ENCODE results near the gene FAM131C.

The FAM131C gene

DNA sequence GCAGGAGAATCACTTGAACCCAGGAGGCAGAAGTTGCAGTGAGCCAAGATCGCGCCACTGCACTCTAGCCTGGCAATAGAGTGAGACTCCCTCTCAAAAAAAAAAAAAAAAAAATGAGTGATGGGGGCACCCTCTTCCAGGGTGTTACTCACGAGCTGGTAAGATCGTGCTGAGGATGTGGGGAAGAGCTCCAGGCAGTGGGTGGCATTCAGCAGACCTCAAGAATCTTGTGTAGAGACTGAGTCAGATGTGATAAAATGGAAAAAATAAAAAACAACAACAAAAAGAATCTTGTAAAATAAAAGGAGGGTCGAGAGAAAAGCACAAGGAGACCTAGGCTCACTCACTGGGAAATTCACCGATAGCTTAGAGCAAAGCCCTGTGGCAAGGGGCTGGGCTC is 43.9 kb upstream of the FAM131C start:
- TF ChIP-seq POU2F2 (IDR thresholded peaks at IDR 0.05; ENCODE audit: low read depth, low read length) (no peak), PAX5 (IDR thresholded peaks at IDR 0.05; ENCODE audit: insufficient read depth, low read length, severe bottlenecking) (no peak), SPI1 (IDR thresholded peaks at IDR 0.05; ENCODE audit: low read depth, low read length) (no peak), POLR2AphosphoS5 (IDR thresholded peaks at IDR 0.05; ENCODE audit: low read depth, low read length) (no peak), POLR2A (IDR thresholded peaks at IDR 0.05; ENCODE audit: low read depth, low read length) (no peak), TAF1 (IDR thresholded peaks at IDR 0.05; ENCODE audit: low read depth, low read length) (no peak)
- DNase-seq (ENCODE audit: insufficient read length, low spot score) (no peak), FAIRE-seq (no peak)

DNA sequence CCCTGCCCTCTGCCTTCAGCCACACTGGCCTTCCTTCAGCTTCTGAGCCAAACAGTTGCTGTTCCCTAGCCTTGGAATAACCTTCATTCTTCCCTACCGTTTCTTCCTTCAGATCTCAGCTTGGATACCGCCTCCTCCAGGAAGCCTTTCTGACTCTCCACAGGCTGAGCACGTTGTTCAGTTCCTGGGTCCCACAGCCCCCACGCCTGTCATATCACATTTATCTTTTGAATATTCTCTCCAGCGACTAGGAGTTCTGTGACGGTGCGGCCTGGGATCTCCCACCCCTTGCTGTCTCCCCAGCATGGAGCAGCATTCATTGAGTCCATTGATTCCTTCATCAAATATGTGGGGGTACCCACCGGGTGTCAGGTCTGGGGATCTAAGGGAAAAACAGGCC is 43.2 kb upstream of the FAM131C start:
- TF ChIP-seq POLR2AphosphoS5 (IDR thresholded peaks at IDR 0.05; ENCODE audit: low read depth, low read length) (no peak), POU2F2 (IDR thresholded peaks at IDR 0.05; ENCODE audit: low read depth, low read length) (no peak), TAF1 (IDR thresholded peaks at IDR 0.05; ENCODE audit: low read depth, low read length) (no peak), SPI1 (IDR thresholded peaks at IDR 0.05; ENCODE audit: low read depth, low read length) (no peak), PAX5 (IDR thresholded peaks at IDR 0.05; ENCODE audit: insufficient read depth, low read length, severe bottlenecking) (no peak)
- DNase-seq (ENCODE audit: insufficient read length, low spot score): no peak
- no peak for FAIRE-seq

DNA sequence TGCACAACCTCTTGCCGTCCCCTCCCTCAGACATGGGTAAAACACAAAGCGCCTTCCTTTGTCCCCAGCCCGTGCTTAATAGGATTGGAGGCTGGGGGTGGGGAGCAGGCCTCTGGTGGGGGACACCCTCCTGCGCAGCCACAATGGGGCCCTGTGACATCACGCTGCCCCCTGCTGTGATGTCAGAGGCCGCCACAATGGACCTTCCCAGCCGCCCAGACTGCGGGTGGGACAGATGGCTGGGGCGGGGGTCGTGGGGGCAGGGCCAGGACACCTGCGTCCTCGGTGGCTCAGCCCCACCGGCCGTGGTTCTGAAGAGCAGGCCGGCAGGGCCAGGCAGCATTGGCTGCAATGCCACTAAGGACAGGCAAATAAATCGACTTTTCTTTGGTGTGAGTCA is 42.6 kb upstream of the FAM131C start:
- TF ChIP-seq POLR2AphosphoS5 (IDR thresholded peaks at IDR 0.05; ENCODE audit: low read depth, low read length) (no peak), TAF1 (IDR thresholded peaks at IDR 0.05; ENCODE audit: low read depth, low read length) (no peak), SPI1 (IDR thresholded peaks at IDR 0.05; ENCODE audit: low read depth, low read length) (no peak), PAX5 (IDR thresholded peaks at IDR 0.05; ENCODE audit: insufficient read depth, low read length, severe bottlenecking) (no peak), POLR2A (IDR thresholded peaks at IDR 0.05; ENCODE audit: low read depth, low read length) (no peak), POU2F2 (IDR thresholded peaks at IDR 0.05; ENCODE audit: low read depth, low read length) (no peak)
- no peak for FAIRE-seq
- no peak for DNase-seq (ENCODE audit: insufficient read length, low spot score)

DNA sequence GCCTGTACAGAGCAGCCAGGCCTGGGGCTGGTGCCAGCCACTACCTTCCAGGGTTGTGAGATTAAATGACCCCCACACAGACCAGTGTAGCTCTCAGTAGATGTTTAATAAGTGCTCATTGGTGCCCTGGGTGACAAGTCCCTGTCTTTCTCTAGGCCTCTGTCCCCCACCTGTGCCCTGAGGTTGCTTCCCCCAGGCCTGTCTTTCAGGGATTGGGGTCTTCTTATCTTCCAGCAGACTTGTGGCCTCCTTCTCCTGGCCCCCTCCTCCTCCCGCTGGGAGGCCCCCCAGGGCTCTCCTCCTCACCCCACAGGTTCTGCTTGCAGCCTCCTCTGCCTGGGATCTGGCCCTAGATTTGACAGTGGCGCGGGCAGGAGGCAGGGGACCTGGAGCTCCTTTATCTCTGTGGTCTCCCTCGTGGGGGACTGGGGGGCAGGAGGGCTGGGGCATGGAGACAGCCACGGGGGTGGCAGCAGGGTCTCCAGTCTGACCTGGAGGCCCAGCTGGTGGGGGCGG is 42.1 kb upstream of the FAM131C start:
- TF ChIP-seq SPI1 (IDR thresholded peaks at IDR 0.05; ENCODE audit: low read depth, low read length) (no peak), PAX5 (IDR thresholded peaks at IDR 0.05; ENCODE audit: insufficient read depth, low read length, severe bottlenecking) (no peak), TAF1 (IDR thresholded peaks at IDR 0.05; ENCODE audit: low read depth, low read length) (no peak), POU2F2 (IDR thresholded peaks at IDR 0.05; ENCODE audit: low read depth, low read length) (no peak), POLR2AphosphoS5 (IDR thresholded peaks at IDR 0.05; ENCODE audit: low read depth, low read length) (no peak), POLR2A (IDR thresholded peaks at IDR 0.05; ENCODE audit: low read depth, low read length) (no peak)
- DNase-seq (ENCODE audit: insufficient read length, low spot score) (no peak), FAIRE-seq (no peak)

DNA sequence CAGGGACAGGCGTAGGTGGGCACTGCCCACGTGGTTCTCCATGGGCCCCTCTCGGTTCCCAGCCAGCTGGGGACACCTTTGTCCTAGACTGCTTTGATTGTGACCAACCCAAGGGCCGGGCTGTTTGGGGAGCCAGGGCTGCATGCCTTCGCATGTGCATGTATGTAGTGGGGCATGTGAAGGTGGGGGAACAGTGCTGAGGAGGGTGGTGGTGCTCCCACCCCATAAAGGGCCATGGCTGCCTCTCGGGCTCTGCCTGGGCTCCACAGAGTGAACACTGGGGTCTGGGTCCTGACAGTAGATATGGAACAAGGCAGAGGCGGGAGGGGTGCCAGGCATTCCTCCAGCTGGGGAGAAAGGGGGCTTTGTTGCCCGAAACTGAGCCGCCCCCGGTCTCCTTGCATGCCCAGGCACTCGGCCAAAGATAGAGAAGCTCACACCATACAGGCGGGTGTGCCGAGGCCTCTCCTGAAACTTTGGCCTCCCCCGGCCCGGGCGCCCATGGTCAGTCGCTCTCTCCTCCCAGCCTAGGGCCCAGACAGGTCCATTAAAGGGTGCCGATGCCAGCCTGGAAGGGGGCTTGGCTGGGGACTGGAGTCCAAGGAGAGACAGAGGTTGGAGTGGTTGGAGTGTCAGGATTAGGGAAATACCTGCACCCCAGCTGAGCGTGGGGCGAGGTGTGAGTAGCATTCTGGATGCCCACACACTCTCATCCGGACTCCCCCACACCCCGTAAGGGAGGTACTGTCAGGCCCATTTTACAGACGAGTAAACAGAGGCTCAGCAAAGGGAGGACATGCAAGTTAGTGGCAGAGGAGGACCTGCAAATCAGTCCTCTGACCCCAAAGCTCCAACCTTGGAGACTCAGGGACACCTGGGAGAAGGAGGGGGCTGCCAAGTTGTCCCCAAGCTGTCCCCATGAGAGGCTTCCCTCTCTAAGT is 41.3 kb upstream of the FAM131C start:
- FAIRE-seq (no peak), DNase-seq (ENCODE audit: insufficient read length, low spot score) (no peak)
- TF ChIP-seq PAX5 (IDR thresholded peaks at IDR 0.05; ENCODE audit: insufficient read depth, low read length, severe bottlenecking) (no peak), POU2F2 (IDR thresholded peaks at IDR 0.05; ENCODE audit: low read depth, low read length) (no peak), SPI1 (IDR thresholded peaks at IDR 0.05; ENCODE audit: low read depth, low read length) (no peak), TAF1 (IDR thresholded peaks at IDR 0.05; ENCODE audit: low read depth, low read length) (no peak), POLR2A (IDR thresholded peaks at IDR 0.05; ENCODE audit: low read depth, low read length) (no peak), POLR2AphosphoS5 (IDR thresholded peaks at IDR 0.05; ENCODE audit: low read depth, low read length) (no peak)

DNA sequence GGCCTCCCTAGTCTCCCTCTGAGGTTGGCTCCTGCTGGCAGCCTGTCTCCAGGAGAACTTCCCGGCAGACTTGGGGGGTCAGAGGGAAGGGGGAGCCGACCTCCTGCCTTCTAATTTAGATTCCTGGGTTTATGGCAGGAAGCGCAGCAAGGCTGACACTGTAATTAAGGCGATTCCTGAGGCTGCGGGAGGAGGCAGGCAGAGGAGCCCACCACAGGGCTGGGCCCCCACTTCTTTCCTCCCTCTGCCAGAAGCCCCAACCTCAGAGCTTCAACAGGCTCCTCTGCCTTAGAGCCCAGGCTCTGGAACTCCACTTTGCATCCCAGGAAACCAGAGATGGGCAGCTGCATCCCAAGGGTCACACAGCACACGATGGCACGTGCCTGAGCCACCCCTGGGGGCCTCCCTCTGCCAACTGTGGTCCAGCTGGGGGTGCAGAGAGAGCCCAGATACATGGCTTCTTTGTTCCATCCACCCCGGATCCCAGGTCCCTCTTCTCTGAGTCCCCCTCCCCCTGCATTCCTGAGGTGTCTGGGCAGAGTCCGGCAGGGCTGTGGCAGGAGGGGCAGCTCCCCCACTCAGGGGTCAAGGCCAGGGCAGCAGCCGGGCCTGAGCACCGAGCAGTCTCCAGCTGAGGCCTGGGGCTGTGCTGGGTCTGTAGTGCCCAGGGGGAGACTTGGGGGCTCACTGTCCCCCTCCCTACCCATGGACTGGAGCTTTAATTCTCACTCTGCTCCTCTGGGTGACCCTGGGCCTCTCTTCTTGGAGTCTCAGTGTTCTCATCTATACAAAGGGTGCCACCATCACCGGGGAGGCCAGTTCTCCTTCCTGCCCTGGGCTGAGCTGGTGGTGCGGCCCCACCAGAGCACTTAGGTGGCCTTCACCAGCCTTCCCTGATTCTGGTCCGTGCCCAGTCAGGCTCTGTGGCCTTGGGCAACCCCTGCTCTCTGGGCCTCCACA is 39.4 kb upstream of the FAM131C start:
- no peak for FAIRE-seq
- no peak for DNase-seq (ENCODE audit: insufficient read length, low spot score)
- no peak for TF ChIP-seq PAX5 (IDR thresholded peaks at IDR 0.05; ENCODE audit: insufficient read depth, low read length, severe bottlenecking)
- no peak for TF ChIP-seq TAF1 (IDR thresholded peaks at IDR 0.05; ENCODE audit: low read depth, low read length)
- no peak for TF ChIP-seq SPI1 (IDR thresholded peaks at IDR 0.05; ENCODE audit: low read depth, low read length)
- TF ChIP-seq POLR2A (IDR thresholded peaks at IDR 0.05; ENCODE audit: low read depth, low read length): no peak

DNA sequence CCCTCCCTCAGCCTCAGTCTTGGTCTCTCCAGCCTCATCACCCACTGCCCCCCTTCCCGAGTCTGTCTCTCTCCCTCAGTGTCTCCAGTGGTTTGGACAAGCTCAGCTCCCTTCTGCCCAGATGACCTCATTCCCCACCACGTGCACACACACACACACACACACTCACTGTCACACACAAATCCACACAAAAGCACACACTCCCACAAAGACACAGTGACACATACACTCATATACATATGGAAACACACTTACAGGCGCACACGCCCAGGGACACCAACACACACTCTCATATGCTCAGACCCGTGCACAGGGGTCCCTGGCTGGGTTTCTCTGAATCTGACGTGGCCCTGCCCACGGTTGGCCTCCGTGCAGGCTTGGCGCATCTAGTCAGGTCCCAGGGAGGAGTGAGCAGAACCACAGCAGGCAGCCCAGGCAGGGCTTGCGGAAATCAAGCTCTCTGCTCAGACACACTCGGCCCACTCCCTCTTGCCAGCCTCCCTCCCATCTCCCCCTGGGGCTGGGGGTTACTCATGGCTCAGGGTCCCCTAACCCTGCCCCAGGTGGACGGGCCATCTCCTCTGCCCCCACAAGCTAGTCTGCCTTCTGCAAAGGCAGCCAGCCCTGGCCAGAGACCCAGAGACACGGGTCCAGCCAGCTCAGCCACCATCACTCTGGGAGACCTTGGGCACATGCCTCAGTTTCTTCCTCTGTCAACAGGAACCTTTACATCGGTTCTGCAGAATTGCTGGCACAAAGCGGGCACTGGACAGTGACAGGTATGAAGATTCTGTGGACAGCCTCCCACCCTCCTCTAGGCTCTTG is 38.5 kb upstream of the FAM131C start:
- no peak for FAIRE-seq
- DNase-seq (ENCODE audit: insufficient read length, low spot score): no peak
- TF ChIP-seq POLR2AphosphoS5 (IDR thresholded peaks at IDR 0.05; ENCODE audit: low read depth, low read length): no peak
- TF ChIP-seq POLR2A (IDR thresholded peaks at IDR 0.05; ENCODE audit: low read depth, low read length): no peak
- no peak for TF ChIP-seq TAF1 (IDR thresholded peaks at IDR 0.05; ENCODE audit: low read depth, low read length)
- TF ChIP-seq PAX5 (IDR thresholded peaks at IDR 0.05; ENCODE audit: insufficient read depth, low read length, severe bottlenecking): no peak
- no peak for TF ChIP-seq SPI1 (IDR thresholded peaks at IDR 0.05; ENCODE audit: low read depth, low read length)
- TF ChIP-seq POU2F2 (IDR thresholded peaks at IDR 0.05; ENCODE audit: low read depth, low read length): no peak

DNA sequence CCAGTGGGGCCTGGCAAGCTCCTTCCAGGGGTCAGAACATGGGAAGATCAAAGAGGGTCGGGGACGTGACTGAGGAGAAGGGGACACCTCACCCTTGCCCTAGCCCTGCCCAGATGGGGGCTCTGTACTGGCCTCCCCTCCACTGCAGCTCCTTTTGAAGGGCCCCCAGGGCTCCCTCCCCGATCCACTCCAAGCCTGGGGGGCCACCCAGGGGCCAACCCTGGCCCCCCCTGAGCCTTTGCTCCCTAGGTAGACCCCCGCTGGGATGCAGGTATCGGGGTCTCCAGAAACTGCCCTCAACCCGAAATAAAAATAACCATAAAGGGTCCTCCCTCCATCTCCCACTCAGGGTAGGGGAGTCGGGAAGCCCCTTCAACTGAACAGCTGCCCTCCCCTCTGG is 37.4 kb upstream of the FAM131C start:
- FAIRE-seq: no peak
- DNase-seq (ENCODE audit: insufficient read length, low spot score): no peak
- TF ChIP-seq POU2F2 (IDR thresholded peaks at IDR 0.05; ENCODE audit: low read depth, low read length) (no peak), PAX5 (IDR thresholded peaks at IDR 0.05; ENCODE audit: insufficient read depth, low read length, severe bottlenecking) (no peak), POLR2AphosphoS5 (IDR thresholded peaks at IDR 0.05; ENCODE audit: low read depth, low read length) (no peak), SPI1 (IDR thresholded peaks at IDR 0.05; ENCODE audit: low read depth, low read length) (no peak), POLR2A (IDR thresholded peaks at IDR 0.05; ENCODE audit: low read depth, low read length) (no peak)

All from GM12891 (cell line).